ENCODE data around the gene SLX4IP.

Gene SLX4IP

GRCh38 chr20:10595266-10595665 is 160.2 kb downstream of the SLX4IP start:
- no peak overlapping the region for H3K4me3 ChIP-seq (ENCODE audit: low read depth, low read length)
- TF ChIP-seq CTCF (IDR thresholded peaks at IDR 0.05; ENCODE audit: control insufficient read depth, extremely low read depth, insufficient read depth), result no peak
- DNase-seq (ENCODE audit: low read depth), result no peak

- no peak for TF ChIP-seq CTCF (IDR thresholded peaks at IDR 0.05; ENCODE audit: control insufficient read depth, extremely low read depth, insufficient read depth)
- no peak for DNase-seq (ENCODE audit: low read depth)
Observed at GRCh38 chr20:10595985-10596384, 160.9 kb downstream of the SLX4IP start.

GRCh38 chr20:10596710-10597121 is 161.6 kb downstream of the SLX4IP start:
- no peak for DNase-seq (ENCODE audit: low read depth)

More at GRCh38 chr20:10595985-10596384, 160.9 kb downstream of the SLX4IP start:
- H3K4me3 ChIP-seq (ENCODE audit: low read depth, low read length), result no peak overlapping the region

GRCh38 chr20:10597637-10598036 is 162.5 kb downstream of the SLX4IP start:
- no peak for DNase-seq (ENCODE audit: low read depth)
- no peak for TF ChIP-seq CTCF (IDR thresholded peaks at IDR 0.05; ENCODE audit: control insufficient read depth, extremely low read depth, insufficient read depth)
- H3K4me3 ChIP-seq (ENCODE audit: low read depth, low read length), result no peak overlapping the region

More at GRCh38 chr20:10596710-10597121, 161.6 kb downstream of the SLX4IP start:
- no peak overlapping the region for H3K4me3 ChIP-seq (ENCODE audit: low read depth, low read length)
- no peak for TF ChIP-seq CTCF (IDR thresholded peaks at IDR 0.05; ENCODE audit: control insufficient read depth, extremely low read depth, insufficient read depth)

- H3K4me3 ChIP-seq (ENCODE audit: low read depth, low read length), result no peak overlapping the region
- DNase-seq (ENCODE audit: low read depth), result no peak
- TF ChIP-seq CTCF (IDR thresholded peaks at IDR 0.05; ENCODE audit: control insufficient read depth, extremely low read depth, insufficient read depth), result no peak
Observed at GRCh38 chr20:10602221-10602871, 167.2 kb downstream of the SLX4IP start.

- no peak overlapping the region for H3K4me3 ChIP-seq (ENCODE audit: low read depth, low read length)
- no peak for TF ChIP-seq CTCF (IDR thresholded peaks at IDR 0.05; ENCODE audit: control insufficient read depth, extremely low read depth, insufficient read depth)
- DNase-seq (ENCODE audit: low read depth), result no peak
Observed at GRCh38 chr20:10603378-10603777, 168.3 kb downstream of the SLX4IP start.

Measured in LNCaP clone FGC (cell line).